ENCODE data around the gene PARP15.

DNA sequence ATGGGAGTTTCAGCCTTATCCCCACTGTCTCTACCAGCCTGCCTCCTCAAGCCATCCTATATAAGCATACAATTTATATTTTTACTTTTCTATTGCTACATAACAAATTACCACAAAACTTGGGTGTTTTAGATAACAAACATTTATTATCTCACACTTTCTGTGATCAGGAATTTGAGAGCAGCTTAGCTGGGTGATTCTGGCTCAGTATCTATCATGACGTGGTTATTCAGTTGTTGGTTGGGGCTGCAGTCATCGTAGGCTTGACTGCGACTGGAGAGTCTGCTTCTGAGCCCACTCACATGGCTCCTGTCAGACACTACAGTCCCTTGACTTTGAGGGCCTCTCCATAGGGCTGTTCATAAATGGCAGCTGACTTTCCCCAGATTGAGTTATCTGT, 20.7 kb downstream of the PARP15 start:
- TF ChIP-seq, protein P1, sequence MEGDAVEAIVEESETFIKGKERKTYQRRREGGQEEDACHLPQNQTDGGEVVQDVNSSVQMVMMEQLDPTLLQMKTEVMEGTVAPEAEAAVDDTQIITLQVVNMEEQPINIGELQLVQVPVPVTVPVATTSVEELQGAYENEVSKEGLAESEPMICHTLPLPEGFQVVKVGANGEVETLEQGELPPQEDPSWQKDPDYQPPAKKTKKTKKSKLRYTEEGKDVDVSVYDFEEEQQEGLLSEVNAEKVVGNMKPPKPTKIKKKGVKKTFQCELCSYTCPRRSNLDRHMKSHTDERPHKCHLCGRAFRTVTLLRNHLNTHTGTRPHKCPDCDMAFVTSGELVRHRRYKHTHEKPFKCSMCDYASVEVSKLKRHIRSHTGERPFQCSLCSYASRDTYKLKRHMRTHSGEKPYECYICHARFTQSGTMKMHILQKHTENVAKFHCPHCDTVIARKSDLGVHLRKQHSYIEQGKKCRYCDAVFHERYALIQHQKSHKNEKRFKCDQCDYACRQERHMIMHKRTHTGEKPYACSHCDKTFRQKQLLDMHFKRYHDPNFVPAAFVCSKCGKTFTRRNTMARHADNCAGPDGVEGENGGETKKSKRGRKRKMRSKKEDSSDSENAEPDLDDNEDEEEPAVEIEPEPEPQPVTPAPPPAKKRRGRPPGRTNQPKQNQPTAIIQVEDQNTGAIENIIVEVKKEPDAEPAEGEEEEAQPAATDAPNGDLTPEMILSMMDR (IDR thresholded peaks at IDR 0.05; ENCODE audit: poor library complexity), result no peak
- no peak for TF ChIP-seq EZH2phosphoT487 (IDR thresholded peaks at IDR 0.05; ENCODE audit: low read depth, severe bottlenecking, unreplicated experiment)
- no peak for TF ChIP-seq EZH2 (IDR thresholded peaks at IDR 0.05; ENCODE audit: borderline replicate concordance)
